Measurements from ENCODE around the gene USP54. TPM values are rescaled to one million over a fixed set of nuclear protein-coding genes. Genes with fewer than 3 reads are reported as not detected.

Gene USP54
- polyA plus RNA-seq, 1 donor from 2014 or later: 12.7 TPM

DNA sequence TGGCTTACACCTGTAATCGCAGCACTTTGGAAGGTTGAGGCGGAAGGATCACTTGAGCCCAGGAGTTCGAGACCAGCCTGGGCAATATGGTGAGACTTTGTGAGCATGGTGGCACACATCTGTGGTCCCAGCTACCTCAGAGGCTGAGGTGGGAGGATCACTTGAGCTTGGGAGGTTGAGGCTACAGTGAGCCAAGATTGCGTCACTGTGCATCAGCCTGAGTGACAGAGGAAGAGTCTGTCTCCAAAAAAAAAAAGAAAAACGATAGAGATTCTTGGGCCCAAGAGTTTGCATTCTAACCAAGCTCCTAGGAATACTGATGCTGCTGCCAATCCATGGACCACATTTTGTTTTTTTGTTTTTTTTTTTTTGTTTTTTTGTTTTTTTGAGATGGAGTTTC is 38.0 kb upstream of the USP54 start:
- no peak overlapping the region for H2AFZ ChIP-seq (ENCODE audit: low read depth, low read length)
- no peak for TF ChIP-seq EP300 (conservative IDR thresholded peaks at IDR 0.05; ENCODE audit: poor library complexity, severe bottlenecking)
- no peak for TF ChIP-seq SMC3 (conservative IDR thresholded peaks at IDR 0.05; ENCODE audit: poor library complexity)
- TF ChIP-seq, protein P1, sequence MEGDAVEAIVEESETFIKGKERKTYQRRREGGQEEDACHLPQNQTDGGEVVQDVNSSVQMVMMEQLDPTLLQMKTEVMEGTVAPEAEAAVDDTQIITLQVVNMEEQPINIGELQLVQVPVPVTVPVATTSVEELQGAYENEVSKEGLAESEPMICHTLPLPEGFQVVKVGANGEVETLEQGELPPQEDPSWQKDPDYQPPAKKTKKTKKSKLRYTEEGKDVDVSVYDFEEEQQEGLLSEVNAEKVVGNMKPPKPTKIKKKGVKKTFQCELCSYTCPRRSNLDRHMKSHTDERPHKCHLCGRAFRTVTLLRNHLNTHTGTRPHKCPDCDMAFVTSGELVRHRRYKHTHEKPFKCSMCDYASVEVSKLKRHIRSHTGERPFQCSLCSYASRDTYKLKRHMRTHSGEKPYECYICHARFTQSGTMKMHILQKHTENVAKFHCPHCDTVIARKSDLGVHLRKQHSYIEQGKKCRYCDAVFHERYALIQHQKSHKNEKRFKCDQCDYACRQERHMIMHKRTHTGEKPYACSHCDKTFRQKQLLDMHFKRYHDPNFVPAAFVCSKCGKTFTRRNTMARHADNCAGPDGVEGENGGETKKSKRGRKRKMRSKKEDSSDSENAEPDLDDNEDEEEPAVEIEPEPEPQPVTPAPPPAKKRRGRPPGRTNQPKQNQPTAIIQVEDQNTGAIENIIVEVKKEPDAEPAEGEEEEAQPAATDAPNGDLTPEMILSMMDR (IDR thresholded peaks at IDR 0.05; ENCODE audit: poor library complexity, severe bottlenecking): no peak
- TF ChIP-seq RAD21 (conservative IDR thresholded peaks at IDR 0.05): no peak
- TF ChIP-seq, protein P2, sequence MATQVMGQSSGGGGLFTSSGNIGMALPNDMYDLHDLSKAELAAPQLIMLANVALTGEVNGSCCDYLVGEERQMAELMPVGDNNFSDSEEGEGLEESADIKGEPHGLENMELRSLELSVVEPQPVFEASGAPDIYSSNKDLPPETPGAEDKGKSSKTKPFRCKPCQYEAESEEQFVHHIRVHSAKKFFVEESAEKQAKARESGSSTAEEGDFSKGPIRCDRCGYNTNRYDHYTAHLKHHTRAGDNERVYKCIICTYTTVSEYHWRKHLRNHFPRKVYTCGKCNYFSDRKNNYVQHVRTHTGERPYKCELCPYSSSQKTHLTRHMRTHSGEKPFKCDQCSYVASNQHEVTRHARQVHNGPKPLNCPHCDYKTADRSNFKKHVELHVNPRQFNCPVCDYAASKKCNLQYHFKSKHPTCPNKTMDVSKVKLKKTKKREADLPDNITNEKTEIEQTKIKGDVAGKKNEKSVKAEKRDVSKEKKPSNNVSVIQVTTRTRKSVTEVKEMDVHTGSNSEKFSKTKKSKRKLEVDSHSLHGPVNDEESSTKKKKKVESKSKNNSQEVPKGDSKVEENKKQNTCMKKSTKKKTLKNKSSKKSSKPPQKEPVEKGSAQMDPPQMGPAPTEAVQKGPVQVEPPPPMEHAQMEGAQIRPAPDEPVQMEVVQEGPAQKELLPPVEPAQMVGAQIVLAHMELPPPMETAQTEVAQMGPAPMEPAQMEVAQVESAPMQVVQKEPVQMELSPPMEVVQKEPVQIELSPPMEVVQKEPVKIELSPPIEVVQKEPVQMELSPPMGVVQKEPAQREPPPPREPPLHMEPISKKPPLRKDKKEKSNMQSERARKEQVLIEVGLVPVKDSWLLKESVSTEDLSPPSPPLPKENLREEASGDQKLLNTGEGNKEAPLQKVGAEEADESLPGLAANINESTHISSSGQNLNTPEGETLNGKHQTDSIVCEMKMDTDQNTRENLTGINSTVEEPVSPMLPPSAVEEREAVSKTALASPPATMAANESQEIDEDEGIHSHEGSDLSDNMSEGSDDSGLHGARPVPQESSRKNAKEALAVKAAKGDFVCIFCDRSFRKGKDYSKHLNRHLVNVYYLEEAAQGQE (IDR thresholded peaks at IDR 0.05; ENCODE audit: borderline replicate concordance): no peak
- TF ChIP-seq POLR2AphosphoS5 (IDR thresholded peaks at IDR 0.05): no peak
- TF ChIP-seq MXI1 (conservative IDR thresholded peaks at IDR 0.05; ENCODE audit: poor library complexity, severe bottlenecking): no peak
- no peak for TF ChIP-seq TAF1 (IDR thresholded peaks at IDR 0.05; ENCODE audit: low read depth)
- no peak for TF ChIP-seq EZH2 (IDR thresholded peaks at IDR 0.05; ENCODE audit: borderline replicate concordance, insufficient read depth, low read length, poor library complexity, severe bottlenecking)

DNA sequence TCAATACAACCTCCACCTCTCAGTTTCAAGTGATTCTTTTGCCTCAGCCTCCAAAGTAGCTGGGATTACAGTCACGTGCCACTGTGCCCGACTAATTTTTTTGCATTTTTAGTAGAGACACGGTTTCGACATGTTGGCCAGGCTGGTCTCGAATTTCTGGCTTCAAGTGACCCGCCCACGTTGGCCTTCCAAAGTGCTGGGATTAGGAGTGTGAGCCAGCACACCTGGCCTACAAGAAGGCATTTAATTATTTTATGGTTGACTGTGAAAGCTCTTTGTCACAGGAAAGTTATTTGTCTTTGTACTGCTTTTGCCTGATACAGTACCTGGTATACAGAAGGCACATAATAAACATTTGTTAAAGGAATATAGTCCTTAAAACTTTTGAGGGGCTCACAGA is 37.3 kb upstream of the USP54 start:
- Histone ChIP-seq H3K9me2 (ENCODE audit: insufficient read depth, low read length) (no peaks in the 10 kb centered on the region), H3K27ac (ENCODE audit: low read length) (no peak overlapping the region), H3K36me3 (ENCODE audit: insufficient read depth, low read length) (no peaks in the 10 kb centered on the region), H4K20me1 (ENCODE audit: insufficient read depth) (no peaks in the 10 kb centered on the region), H3K4me3 (ENCODE audit: low read length) (no peak overlapping the region), H3K9ac (ENCODE audit: low read length) (no peak overlapping the region), H3F3A (ENCODE audit: insufficient read depth, low read length, poor library complexity, severe bottlenecking) (no peaks in the 10 kb centered on the region), H2AFZ (ENCODE audit: low read depth, low read length) (no peak overlapping the region), H3K4me2 (ENCODE audit: low read length) (no peak overlapping the region), H3K27me3 (ENCODE audit: insufficient read depth, low read depth, low read length) (no peaks in the 10 kb centered on the region), H3K79me2 (replicated peaks; ENCODE audit: insufficient read depth, low read length) (peaks cover 11% of the 10 kb centered on the region), H3K9me3 (ENCODE audit: low read length) (no peaks in the 10 kb centered on the region)
- TF ChIP-seq SMC3 (conservative IDR thresholded peaks at IDR 0.05; ENCODE audit: poor library complexity) (no peak), TAF1 (IDR thresholded peaks at IDR 0.05; ENCODE audit: low read depth) (no peak)
- TF ChIP-seq, protein P2 (IDR thresholded peaks at IDR 0.05; ENCODE audit: borderline replicate concordance): no peak
- TF ChIP-seq, protein P1 (IDR thresholded peaks at IDR 0.05; ENCODE audit: poor library complexity, severe bottlenecking): no peak

More for the DNA sequence above, 38.0 kb upstream of the USP54 start:
- Histone ChIP-seq H3K9ac (ENCODE audit: low read length) (no peak overlapping the region), H3K27ac (ENCODE audit: low read length) (no peak overlapping the region), H3K36me3 (ENCODE audit: insufficient read depth, low read length) (no peaks in the 10 kb centered on the region), H3K4me3 (ENCODE audit: low read length) (no peak overlapping the region), H3F3A (ENCODE audit: insufficient read depth, low read length, poor library complexity, severe bottlenecking) (no peaks in the 10 kb centered on the region), H3K27me3 (ENCODE audit: insufficient read depth, low read depth, low read length) (no peaks in the 10 kb centered on the region), H3K9me2 (ENCODE audit: insufficient read depth, low read length) (no peaks in the 10 kb centered on the region), H3K4me2 (ENCODE audit: low read length) (no peak overlapping the region), H3K79me2 (replicated peaks; ENCODE audit: insufficient read depth, low read length) (peaks cover 6% of the 10 kb centered on the region), H4K20me1 (ENCODE audit: insufficient read depth) (no peaks in the 10 kb centered on the region), H3K9me3 (ENCODE audit: low read length) (no peaks in the 10 kb centered on the region)

Measured in neural cell (in vitro differentiated cells).